GM21528 (cell line): ENCODE results near the gene SYNJ1.
"Not testable (repeated sequence)": the region's sequence is repeated elsewhere in the genome, so short reads cannot be mapped to it uniquely, and the experiment has no call there.

ENCODE experiments used
- ATAC-seq: cut with Tn5 transposase; IDR thresholded peaks from one replicate; pipeline ENCODE4 v1.9.1; 2021; ENCODE audit warnings: mild to moderate bottlenecking, moderate library complexity; ENCODE audit not compliant: unreplicated experiment, low FRiP score

The SYNJ1 gene

GRCh38 chr21:32698971-32699693 is 28.7 kb downstream of the SYNJ1 start:
- no peak for ATAC-seq

DNA sequence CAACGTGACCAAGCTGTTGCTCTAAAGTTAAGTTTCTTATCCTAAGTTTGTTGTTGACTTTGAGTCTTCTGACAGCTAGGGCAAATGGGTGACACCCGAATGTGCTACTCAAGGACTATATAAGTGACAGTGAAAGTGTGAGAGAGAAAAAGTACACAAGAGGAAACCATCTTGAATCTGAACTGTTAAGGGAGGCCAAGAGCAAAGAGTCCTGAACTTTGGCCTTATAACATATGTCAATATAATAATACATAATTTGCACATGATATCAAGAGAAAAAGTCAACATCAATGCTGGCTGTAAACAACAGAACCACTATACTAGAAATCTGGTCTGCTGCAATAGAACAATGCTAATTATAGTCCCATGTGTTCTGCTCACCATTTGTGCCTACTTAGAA is 29.5 kb downstream of the SYNJ1 start:
- ATAC-seq, result no peak

GRCh38 chr21:32695482-32695881 is 32.3 kb downstream of the SYNJ1 start:
- not testable (repeated sequence) for ATAC-seq

GRCh38 chr21:32693581-32693980 is 34.2 kb downstream of the SYNJ1 start:
- ATAC-seq, result no peak

GRCh38 chr21:32690085-32690484 is 37.7 kb downstream of the SYNJ1 start:
- ATAC-seq, result no peak

DNA sequence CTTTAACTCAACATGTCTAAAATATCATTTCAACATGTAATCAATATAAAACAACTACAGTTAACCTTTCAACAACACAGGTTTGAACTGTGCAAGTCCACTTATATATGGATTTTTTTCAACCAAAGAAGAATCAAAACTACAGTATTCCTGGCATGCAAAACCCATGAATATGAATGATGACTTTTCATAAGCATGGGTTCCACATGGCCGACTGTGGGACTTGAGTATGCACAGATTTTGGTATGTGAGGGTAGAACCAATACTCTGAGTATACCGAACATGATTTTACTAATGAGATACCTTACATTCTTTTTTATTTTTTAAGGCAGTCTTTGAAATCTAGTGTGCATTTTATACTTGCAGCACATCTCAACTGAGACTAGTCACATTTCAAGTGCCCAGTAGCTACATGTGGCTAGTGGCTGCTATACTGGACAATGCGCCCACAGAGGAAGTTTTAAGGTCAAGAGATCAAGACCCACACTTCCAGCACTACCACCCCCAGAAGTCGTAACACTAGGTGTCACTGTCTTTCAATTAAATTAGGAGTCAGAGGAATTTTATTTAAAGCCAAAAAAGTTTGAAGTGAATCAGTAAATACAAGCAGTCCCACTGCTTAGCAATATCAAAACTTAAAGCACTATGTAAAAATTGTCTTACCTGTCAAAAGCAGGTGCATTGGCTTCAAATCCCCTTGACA is 40.0 kb downstream of the SYNJ1 start:
- no peak for ATAC-seq

GRCh38 chr21:32682696-32683474 is 44.9 kb downstream of the SYNJ1 start:
- ATAC-seq, result no peak

DNA sequence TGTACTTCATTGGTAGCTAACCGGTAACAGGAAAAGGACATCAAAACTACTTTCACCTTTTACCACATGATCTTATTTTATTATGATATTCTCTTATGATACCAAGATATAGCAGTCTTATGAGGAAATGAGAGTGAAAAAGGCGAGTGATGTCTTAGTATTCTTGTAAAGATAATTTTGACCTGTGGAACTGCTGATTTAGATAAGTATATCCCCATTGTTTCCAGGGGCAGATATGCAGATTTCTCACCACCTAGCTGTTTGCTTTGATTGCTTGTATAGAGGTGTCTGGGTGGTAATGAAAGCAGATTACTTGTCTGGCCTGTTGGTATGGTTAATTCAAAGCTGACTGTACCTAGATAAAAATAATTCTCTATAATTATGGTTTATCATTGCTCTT is 53.1 kb downstream of the SYNJ1 start:
- no peak for ATAC-seq

DNA sequence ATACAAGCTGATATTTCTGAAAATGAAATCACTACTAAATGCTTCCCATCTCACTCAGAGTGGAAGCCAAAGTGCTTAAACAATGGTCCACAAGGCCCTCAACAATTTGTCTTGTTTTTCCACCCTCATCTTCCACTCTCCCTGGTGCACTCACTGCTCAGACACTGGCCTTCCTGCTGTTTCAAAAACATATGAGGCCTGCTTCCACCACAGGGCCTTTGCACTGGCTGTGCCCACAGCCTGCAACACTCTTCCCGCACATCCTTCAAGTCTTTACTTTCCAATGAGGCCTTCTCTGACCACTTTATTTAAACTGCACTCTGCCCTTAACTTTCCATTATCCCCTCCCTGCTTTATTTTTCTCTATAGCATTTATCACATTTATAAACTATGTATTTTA is 53.8 kb downstream of the SYNJ1 start:
- ATAC-seq, result no peak

- no peak for ATAC-seq
Observed at GRCh38 chr21:32666258-32666657, 61.6 kb downstream of the SYNJ1 start.

- not testable (repeated sequence) for ATAC-seq
Observed at GRCh38 chr21:32664095-32664494, 63.7 kb downstream of the SYNJ1 start.

- ATAC-seq, result not testable (repeated sequence)
Observed at GRCh38 chr21:32661981-32662380, 65.8 kb downstream of the SYNJ1 start.

- not testable (repeated sequence) for ATAC-seq
Observed at GRCh38 chr21:32661026-32661782, 66.6 kb downstream of the SYNJ1 start.

DNA sequence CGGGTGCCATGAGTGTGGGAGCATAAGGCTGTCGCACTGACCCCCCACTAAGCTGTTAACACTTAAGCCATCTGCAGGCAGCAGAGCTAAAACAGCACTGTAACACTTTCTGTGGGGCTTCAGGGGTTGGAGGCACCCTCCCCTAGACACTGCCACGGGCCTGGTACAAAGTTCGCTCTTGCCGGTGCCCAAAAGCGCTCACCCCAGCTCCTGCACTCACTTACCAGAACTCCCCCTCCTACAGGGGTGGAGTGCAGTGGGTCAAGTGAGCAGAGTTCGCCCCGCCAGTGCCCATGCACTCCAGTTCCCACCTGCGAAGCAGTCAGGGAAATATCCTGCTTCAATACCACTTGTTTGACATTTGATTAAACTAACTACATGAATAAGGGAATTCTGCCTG is 69.3 kb downstream of the SYNJ1 start:
- ATAC-seq, result no peak

GRCh38 chr21:32653326-32653901 is 74.4 kb downstream of the SYNJ1 start:
- no peak for ATAC-seq

GRCh38 chr21:32648165-32648564 is 79.6 kb downstream of the SYNJ1 start:
- no peak for ATAC-seq

GRCh38 chr21:32645261-32646182 is 82.3 kb downstream of the SYNJ1 start:
- ATAC-seq, result no peak

DNA sequence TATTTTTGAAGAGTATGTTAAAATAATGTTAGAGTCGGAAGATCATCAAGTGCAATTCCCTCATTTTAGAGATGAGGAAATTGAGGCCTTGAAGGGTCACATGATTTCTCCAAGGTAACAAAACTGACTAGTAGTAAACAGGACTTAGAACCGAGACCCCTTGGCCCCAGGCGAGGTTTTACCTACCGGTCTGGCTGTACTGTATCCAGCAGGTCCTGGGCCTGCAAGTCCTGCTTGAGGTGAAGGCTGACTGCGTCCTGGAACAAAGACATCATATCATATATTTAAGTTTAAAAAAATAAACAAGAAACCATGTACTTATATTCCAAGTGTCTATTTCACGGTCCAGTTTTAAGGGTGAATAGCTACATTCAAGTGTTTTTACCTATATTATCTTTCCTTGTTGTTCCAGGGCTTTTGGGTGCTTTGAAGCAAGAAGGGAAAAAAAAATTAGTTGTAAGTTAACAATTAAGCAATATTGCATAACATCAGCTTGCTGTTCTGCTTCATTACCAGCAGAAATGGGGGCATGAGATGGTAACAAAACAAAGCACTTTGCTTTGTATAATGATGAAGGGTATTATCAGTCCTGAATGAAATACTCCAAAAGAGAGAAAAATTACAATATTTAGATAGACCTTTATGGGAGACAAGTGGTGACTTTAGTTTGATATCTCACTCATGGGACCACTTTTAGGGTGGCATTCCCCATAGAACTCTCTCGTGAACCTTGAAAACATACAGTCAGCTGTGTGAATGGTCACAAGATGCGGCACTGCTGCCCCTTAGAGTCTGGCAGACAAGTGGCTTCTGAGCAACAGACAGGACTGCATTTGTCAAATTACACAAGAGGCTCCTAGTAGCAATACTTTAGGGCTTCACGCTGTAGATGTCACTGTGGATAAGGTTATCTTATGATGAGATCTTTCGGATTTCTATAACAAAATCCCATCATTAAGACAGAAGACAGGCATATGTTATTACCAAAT is 85.8 kb downstream of the SYNJ1 start:
- ATAC-seq, result no peak
